ENCODE results near the gene SURF2.
"Not testable (repeated sequence)": the region's sequence is repeated elsewhere in the genome, so short reads cannot be mapped to it uniquely, and the experiment has no call there.

Gene SURF2

GRCh38 chr9:133383438-133383837 is 27.1 kb downstream of the SURF2 start:
- no peak overlapping the region for H3K4me3 Mint-ChIP-seq
- H3K27ac Mint-ChIP-seq = no peak overlapping the region
- intact Hi-C loops (cut with micrococcal nuclease) = no loop called here
- H3K27me3 Mint-ChIP-seq = no peaks in the 10 kb centered on the region
- no peaks in the 10 kb centered on the region for H3K4me1 Mint-ChIP-seq (ENCODE audit: low read depth)
- H3K9me3 Mint-ChIP-seq = no peaks in the 10 kb centered on the region
- no peaks in the 10 kb centered on the region for H3K36me3 Mint-ChIP-seq (ENCODE audit: low read depth)

GRCh38 chr9:133384736-133385321 is 28.5 kb downstream of the SURF2 start:
- intact Hi-C loops (cut with micrococcal nuclease) = no loop called here
- Mint-ChIP-seq H3K9me3 (no peaks in the 10 kb centered on the region), H3K4me3 (no peak overlapping the region), H3K27ac (no peak overlapping the region), H3K36me3 (ENCODE audit: low read depth) (no peaks in the 10 kb centered on the region), H3K27me3 (no peaks in the 10 kb centered on the region), H3K4me1 (ENCODE audit: low read depth) (no peaks in the 10 kb centered on the region)

- Mint-ChIP-seq H3K4me1 (ENCODE audit: low read depth) (no peaks in the 10 kb centered on the region), H3K4me3 (no peak overlapping the region), H3K36me3 (ENCODE audit: low read depth) (no peaks in the 10 kb centered on the region), H3K27me3 (no peaks in the 10 kb centered on the region), H3K9me3 (no peaks in the 10 kb centered on the region), H3K27ac (no peak overlapping the region)
- intact Hi-C loops (cut with micrococcal nuclease) = no loop called here
Measured at GRCh38 chr9:133385452-133385851, 29.1 kb downstream of the SURF2 start.

- Mint-ChIP-seq H3K9me3 (no peaks in the 10 kb centered on the region), H3K4me3 (no peak overlapping the region), H3K27me3 (peaks cover 2% of the 10 kb centered on the region), H3K4me1 (ENCODE audit: low read depth) (no peaks in the 10 kb centered on the region), H3K36me3 (ENCODE audit: low read depth) (no peaks in the 10 kb centered on the region), H3K27ac (no peak overlapping the region)
- intact Hi-C loops (cut with micrococcal nuclease) = no loop called here
Measured at GRCh38 chr9:133386338-133386737, 30.0 kb downstream of the SURF2 start.

- Mint-ChIP-seq H3K27me3 (peaks cover 2% of the 10 kb centered on the region), H3K9me3 (no peaks in the 10 kb centered on the region), H3K4me3 (no peak overlapping the region), H3K36me3 (ENCODE audit: low read depth) (no peaks in the 10 kb centered on the region), H3K27ac (no peak overlapping the region), H3K4me1 (ENCODE audit: low read depth) (no peaks in the 10 kb centered on the region)
- intact Hi-C loops (cut with micrococcal nuclease) = no loop called here
Measured at GRCh38 chr9:133387680-133388079, 31.3 kb downstream of the SURF2 start.

- H3K27ac Mint-ChIP-seq = no peak overlapping the region
- H3K4me3 Mint-ChIP-seq = no peak overlapping the region
- intact Hi-C loops (cut with micrococcal nuclease) = no loop called here
- H3K9me3 Mint-ChIP-seq = no peaks in the 10 kb centered on the region
- H3K27me3 Mint-ChIP-seq = peaks cover 4% of the 10 kb centered on the region
- H3K4me1 Mint-ChIP-seq (ENCODE audit: low read depth) = no peaks in the 10 kb centered on the region
- H3K36me3 Mint-ChIP-seq (ENCODE audit: low read depth) = no peaks in the 10 kb centered on the region
Measured at GRCh38 chr9:133389025-133389557, 32.7 kb downstream of the SURF2 start.

- H3K27me3 Mint-ChIP-seq = peaks cover 6% of the 10 kb centered on the region
- no peak overlapping the region for H3K4me3 Mint-ChIP-seq
- H3K4me1 Mint-ChIP-seq (ENCODE audit: low read depth) = no peaks in the 10 kb centered on the region
- intact Hi-C loops (cut with micrococcal nuclease) = no loop called here
- H3K9me3 Mint-ChIP-seq = no peaks in the 10 kb centered on the region
- H3K36me3 Mint-ChIP-seq (ENCODE audit: low read depth) = no peaks in the 10 kb centered on the region
- H3K27ac Mint-ChIP-seq = no peak overlapping the region
Measured at GRCh38 chr9:133389562-133389961, 33.2 kb downstream of the SURF2 start.

- H3K9me3 Mint-ChIP-seq = no peaks in the 10 kb centered on the region
- H3K27ac Mint-ChIP-seq = no peak overlapping the region
- intact Hi-C loops (cut with micrococcal nuclease) = no loop called here
- no peaks in the 10 kb centered on the region for H3K36me3 Mint-ChIP-seq (ENCODE audit: low read depth)
- no peaks in the 10 kb centered on the region for H3K4me1 Mint-ChIP-seq (ENCODE audit: low read depth)
- no peak overlapping the region for H3K4me3 Mint-ChIP-seq
- H3K27me3 Mint-ChIP-seq = peaks cover 16% of the 10 kb centered on the region
Measured at GRCh38 chr9:133390713-133391112, 34.4 kb downstream of the SURF2 start.

- H3K4me1 Mint-ChIP-seq (ENCODE audit: low read depth); H3K36me3 Mint-ChIP-seq (ENCODE audit: low read depth); intact Hi-C loops (cut with micrococcal nuclease): not testable (repeated sequence)
Measured at GRCh38 chr9:133391449-133391848, 35.1 kb downstream of the SURF2 start.

GRCh38 chr9:133392308-133392707 is 36.0 kb downstream of the SURF2 start:
- H3K36me3 Mint-ChIP-seq (ENCODE audit: low read depth); H3K4me3 Mint-ChIP-seq; H3K27ac Mint-ChIP-seq; H3K9me3 Mint-ChIP-seq; intact Hi-C loops (cut with micrococcal nuclease); H3K4me1 Mint-ChIP-seq (ENCODE audit: low read depth): not testable (repeated sequence)
- peaks cover 16% of the 10 kb centered on the region for H3K27me3 Mint-ChIP-seq

More at GRCh38 chr9:133391449-133391848, 35.1 kb downstream of the SURF2 start:
- not testable (repeated sequence) for H3K9me3 Mint-ChIP-seq, H3K4me3 Mint-ChIP-seq, H3K27ac Mint-ChIP-seq
- H3K27me3 Mint-ChIP-seq = peaks cover 16% of the 10 kb centered on the region

- Mint-ChIP-seq H3K36me3 (ENCODE audit: low read depth) (no peaks in the 10 kb centered on the region), H3K4me1 (ENCODE audit: low read depth) (no peaks in the 10 kb centered on the region), H3K4me3 (no peak overlapping the region), H3K27ac (no peak overlapping the region), H3K27me3 (peaks cover 18% of the 10 kb centered on the region), H3K9me3 (no peaks in the 10 kb centered on the region)
- intact Hi-C loops (cut with micrococcal nuclease) = no loop called here
Measured at GRCh38 chr9:133393399-133393798, 37.0 kb downstream of the SURF2 start.

GRCh38 chr9:133394687-133395271 is 38.4 kb downstream of the SURF2 start:
- peaks cover 18% of the 10 kb centered on the region for H3K27me3 Mint-ChIP-seq
- H3K36me3 Mint-ChIP-seq (ENCODE audit: low read depth) = no peaks in the 10 kb centered on the region
- no peak overlapping the region for H3K27ac Mint-ChIP-seq
- H3K4me3 Mint-ChIP-seq = no peak overlapping the region
- no peaks in the 10 kb centered on the region for H3K9me3 Mint-ChIP-seq
- H3K4me1 Mint-ChIP-seq (ENCODE audit: low read depth) = no peaks in the 10 kb centered on the region
- intact Hi-C loops (cut with micrococcal nuclease) = no loop called here

- Mint-ChIP-seq H3K4me3 (no peak overlapping the region), H3K9me3 (no peaks in the 10 kb centered on the region), H3K36me3 (ENCODE audit: low read depth) (peaks cover 6% of the 10 kb centered on the region), H3K27me3 (peaks cover 16% of the 10 kb centered on the region), H3K27ac (no peak overlapping the region), H3K4me1 (ENCODE audit: low read depth) (no peaks in the 10 kb centered on the region)
- intact Hi-C loops (cut with micrococcal nuclease) = no loop called here
Measured at GRCh38 chr9:133396952-133397351, 40.6 kb downstream of the SURF2 start.

GRCh38 chr9:133397370-133397769 is 41.0 kb downstream of the SURF2 start:
- Mint-ChIP-seq H3K4me1 (ENCODE audit: low read depth) (no peaks in the 10 kb centered on the region), H3K27ac (no peak overlapping the region), H3K4me3 (no peak overlapping the region), H3K9me3 (no peaks in the 10 kb centered on the region), H3K36me3 (ENCODE audit: low read depth) (peaks cover 10% of the 10 kb centered on the region), H3K27me3 (peaks cover 16% of the 10 kb centered on the region)
- intact Hi-C loops (cut with micrococcal nuclease) = no loop called here

GRCh38 chr9:133397895-133398294 is 41.5 kb downstream of the SURF2 start:
- Mint-ChIP-seq H3K4me1 (ENCODE audit: low read depth) (no peaks in the 10 kb centered on the region), H3K36me3 (ENCODE audit: low read depth) (peaks cover 16% of the 10 kb centered on the region), H3K27me3 (peaks cover 16% of the 10 kb centered on the region), H3K27ac (no peak overlapping the region), H3K9me3 (no peaks in the 10 kb centered on the region), H3K4me3 (no peak overlapping the region)
- intact Hi-C loops (cut with micrococcal nuclease) = no loop called here

Measured in dendritic cell treated with granulocyte-macrophage colony-stimulating factor and Interleukin-4, amounts not matched to agents 40 ng/mL and 50 ng/mL, for 4 days (primary cell).